Ascending aorta (tissue), 2 donors: ENCODE data around the gene HLA-DQA1. TPM values are rescaled to one million over a fixed set of nuclear protein-coding genes. Genes with fewer than 3 reads are reported as not detected.

Source experiments
- DNase-seq, 2 donors: peaks; one replicate each; pipeline ENCODE4 v3.0.0-alpha.2; 2019; ENCODE audit warnings: low spot score in 2 of 2
- H3K27ac ChIP-seq, 2 donors: fragments of 200-600 bp; sonication (generic); one replicate each; pipeline ENCODE4 v1.5.1; 2016 to 2017; ENCODE audit warnings: mild to moderate bottlenecking in 1 of 2
- H3K27me3 ChIP-seq: fragments of 200-600 bp; sonication (generic); one replicate; pipeline ENCODE4 v1.5.1; 2017
- H3K36me3 ChIP-seq, 2 donors: fragments of 200-600 bp; sonication (generic); one replicate each; pipeline ENCODE4 v1.5.1; 2016
- H3K4me1 ChIP-seq, 2 donors: fragments of 200-600 bp; sonication (generic); one replicate each; pipeline ENCODE4 v1.5.1; 2016 to 2017; ENCODE audit warnings: mild to moderate bottlenecking in 1 of 2
- H3K4me3 ChIP-seq, 2 donors: fragments of 200-600 bp; sonication (generic); one replicate each; pipeline ENCODE4 v1.5.1; 2016 to 2017; ENCODE audit warnings: mild to moderate bottlenecking in 1 of 2
- H3K9me3 ChIP-seq, 2 donors: fragments of 200-600 bp; sonication (generic); one replicate each; pipeline ENCODE4 v1.5.1; 2016
- CTCF ChIP-seq, 3 experiments: fragments of 200-600 bp in 2 of 3; fragments of 450-650 bp in 1 of 3; sonication (generic) in 2 of 3; IDR thresholded peaks; one replicate each; pipeline ENCODE4 v1.5.1; 2016 to 2019; ENCODE audit warnings: antibody characterized with exemption in 3 of 3, mild to moderate bottlenecking in 1 of 3, moderate library complexity in 1 of 3
- intact Hi-C: fragments of 100-400 bp; cut with DNase I; formaldehyde crosslinking; loops from one replicate; pipeline ENCODE4 v1.15.1; 2023
- total RNA-seq: library from RNA; depleted of rRNA; stranded (reverse); fragments of >200 nt; gene quantifications from one replicate; pipeline ENCODE4 v1.1.0, GENCODE V29; 2016

The HLA-DQA1 gene
- total RNA-seq, 1 donor from 2014 or later = 2.0 TPM

- intact Hi-C loops = no loop called here
- H3K9me3 ChIP-seq = no peaks in the 10 kb centered on the region
- H3K4me1 ChIP-seq = no peaks in the 10 kb centered on the region
- H3K4me3 ChIP-seq = no peak overlapping the region
- no peak overlapping the region for H3K27ac ChIP-seq
- H3K27me3 ChIP-seq = no peaks in the 10 kb centered on the region
- TF ChIP-seq CTCF (IDR thresholded peaks at IDR 0.05) = no peak
- no peak for DNase-seq
- H3K36me3 ChIP-seq = no peaks in the 10 kb centered on the region
These were observed 34.0 kb upstream of the HLA-DQA1 start for GRCh38 chr6:32603222-32603621.

GRCh38 chr6:32603888-32604287 lies 33.3 kb upstream of the HLA-DQA1 start:
- no peak for DNase-seq
- no peaks in the 10 kb centered on the region for H3K4me1 ChIP-seq
- H3K27ac ChIP-seq = peak overlapping the region in 1 of 2 donors; percentile 16
- TF ChIP-seq CTCF (IDR thresholded peaks at IDR 0.05) = no peak
- H3K4me3 ChIP-seq = no peak overlapping the region
- H3K9me3 ChIP-seq = no peaks in the 10 kb centered on the region
- no peaks in the 10 kb centered on the region for H3K27me3 ChIP-seq
- intact Hi-C loops = no loop called here
- H3K36me3 ChIP-seq = no peaks in the 10 kb centered on the region

- no peak overlapping the region for H3K4me3 ChIP-seq
- no peak for DNase-seq
- H3K9me3 ChIP-seq = no peaks in the 10 kb centered on the region
- intact Hi-C loops = no loop called here
- TF ChIP-seq CTCF (IDR thresholded peaks at IDR 0.05) = no peak
- H3K27ac ChIP-seq = peak overlapping the region in 1 of 2 donors; percentile 16
- H3K4me1 ChIP-seq = no peaks in the 10 kb centered on the region
- no peaks in the 10 kb centered on the region for H3K27me3 ChIP-seq
- H3K36me3 ChIP-seq = no peaks in the 10 kb centered on the region
These were observed 32.8 kb upstream of the HLA-DQA1 start for GRCh38 chr6:32604434-32604877.

GRCh38 chr6:32607263-32607987 lies 29.8 kb upstream of the HLA-DQA1 start:
- H3K9me3 ChIP-seq = no peaks in the 10 kb centered on the region
- intact Hi-C loops = no loop called here
- H3K4me1 ChIP-seq = no peaks in the 10 kb centered on the region
- no peaks in the 10 kb centered on the region for H3K36me3 ChIP-seq
- no peak for DNase-seq
- no peak overlapping the region for H3K4me3 ChIP-seq
- no peak overlapping the region for H3K27ac ChIP-seq
- TF ChIP-seq CTCF (IDR thresholded peaks at IDR 0.05) = no peak
- H3K27me3 ChIP-seq = no peaks in the 10 kb centered on the region

GRCh38 chr6:32607988-32608298 lies 29.3 kb upstream of the HLA-DQA1 start:
- TF ChIP-seq CTCF (IDR thresholded peaks at IDR 0.05) = no peak
- intact Hi-C loops = no loop called here
- no peaks in the 10 kb centered on the region for H3K9me3 ChIP-seq
- no peaks in the 10 kb centered on the region for H3K36me3 ChIP-seq
- H3K27ac ChIP-seq = no peak overlapping the region
- DNase-seq = no peak
- no peaks in the 10 kb centered on the region for H3K27me3 ChIP-seq
- H3K4me3 ChIP-seq = no peak overlapping the region
- H3K4me1 ChIP-seq = no peaks in the 10 kb centered on the region

GRCh38 chr6:32608362-32608761 lies 28.8 kb upstream of the HLA-DQA1 start:
- Histone ChIP-seq H3K4me3 (no peak overlapping the region), H3K4me1 (no peaks in the 10 kb centered on the region), H3K9me3 (no peaks in the 10 kb centered on the region), H3K36me3 (no peaks in the 10 kb centered on the region), H3K27ac (no peak overlapping the region), H3K27me3 (no peaks in the 10 kb centered on the region)
- TF ChIP-seq CTCF (IDR thresholded peaks at IDR 0.05) = no peak
- intact Hi-C loops = no loop called here
- no peak for DNase-seq
